ENCODE measurements around the gene CLEC1B. TPM values are rescaled to one million over a fixed set of nuclear protein-coding genes. Genes with fewer than 3 reads are reported as not detected.
"Not testable (repeated sequence)": the region's sequence is repeated elsewhere in the genome, so short reads cannot be mapped to it uniquely, and the experiment has no call there.

Gene CLEC1B
- total RNA-seq, 1 experiment from 2014 or later, result not detected

- POLR2A ChIA-PET, result interaction anchor here (0.6 to 1.6 kb wide), 4 partner anchors 11 to 1946 kb away, joined by 3 to 6 read pairs (median 5); no protein-coding TSS in a partner anchor
Measured at GRCh38 chr12:10027311-10027710, 28.4 kb upstream of the CLEC1B start.

GRCh38 chr12:10026666-10027065 lies 27.7 kb upstream of the CLEC1B start:
- Mint-ChIP-seq H3K4me1 (ENCODE audit: insufficient read depth, unreplicated experiment) (peaks cover 30% of the 10 kb centered on the region), H3K9me3 (ENCODE audit: unreplicated experiment) (peaks cover 14% of the 10 kb centered on the region)
- CTCF ChIA-PET, result interaction anchor here (1.1 to 1.5 kb wide), 2 partner anchors 30 to 113 kb away, joined by 3 to 6 read pairs; no protein-coding TSS in a partner anchor
- H3K27me3 Mint-ChIP-seq (ENCODE audit: insufficient read depth, unreplicated experiment); H3K36me3 Mint-ChIP-seq (ENCODE audit: insufficient read depth, unreplicated experiment); BruUV-seq (replicated peaks); H3K27ac Mint-ChIP-seq (ENCODE audit: low read depth, unreplicated experiment); H3K4me3 Mint-ChIP-seq (ENCODE audit: unreplicated experiment); DNase-seq (ENCODE audit: unreplicated experiment): not testable (repeated sequence)
- POLR2A ChIA-PET, result interaction anchor here (1.2 kb wide), 1 partner anchor 17 kb away, joined by 4 read pairs; no protein-coding TSS in a partner anchor
- intact Hi-C loops (cut with micrococcal nuclease), result loop anchor here (10.0 kb wide), 1 partner anchor 188 kb away; the partner anchor contains the start of gene GABARAPL1

More at GRCh38 chr12:10027311-10027710, 28.4 kb upstream of the CLEC1B start:
- no peak for DNase-seq (ENCODE audit: unreplicated experiment)
- intact Hi-C loops (cut with micrococcal nuclease), result loop anchor here (10.0 kb wide), 1 partner anchor 187 kb away; the partner anchor contains the start of gene GABARAPL1
- Mint-ChIP-seq H3K27ac (ENCODE audit: low read depth, unreplicated experiment) (peak overlapping the region; percentile 94), H3K4me1 (ENCODE audit: insufficient read depth, unreplicated experiment) (peaks cover 35% of the 10 kb centered on the region), H3K9me3 (ENCODE audit: unreplicated experiment) (peaks cover 14% of the 10 kb centered on the region), H3K36me3 (ENCODE audit: insufficient read depth, unreplicated experiment) (no peaks in the 10 kb centered on the region), H3K4me3 (ENCODE audit: unreplicated experiment) (peak overlapping the region; percentile 53), H3K27me3 (ENCODE audit: insufficient read depth, unreplicated experiment) (no peaks in the 10 kb centered on the region)
- no TSS peak for BruUV-seq (replicated peaks)
- CTCF ChIA-PET, result interaction anchor here (0.6 to 1.1 kb wide), 5 partner anchors 9 to 277 kb away, joined by 3 to 5 read pairs (median 3); partner anchors contain the start of gene CLEC12B
- no peak for TF ChIP-seq CTCF (IDR thresholded peaks at IDR 0.05; ENCODE audit: unreplicated experiment)

- no peak for DNase-seq (ENCODE audit: unreplicated experiment)
- no peak overlapping the region for H3K4me3 Mint-ChIP-seq (ENCODE audit: unreplicated experiment)
- ChIA-PET CTCF (interaction anchor here (1.2 to 1.5 kb wide), 2 partner anchors 15 to 115 kb away, joined by 3 to 6 read pairs; partner anchors contain the start of gene CLEC12B), POLR2A (interaction anchor here (1.2 kb wide), 1 partner anchor 15 kb away, joined by 4 read pairs; no protein-coding TSS in a partner anchor)
- H3K4me1 Mint-ChIP-seq (ENCODE audit: insufficient read depth, unreplicated experiment), result peaks cover 19% of the 10 kb centered on the region
- intact Hi-C loops (cut with micrococcal nuclease), result loop anchor here (10.0 kb wide), 1 partner anchor 190 kb away; the partner anchor contains the start of gene GABARAPL1
- peaks cover 8% of the 10 kb centered on the region for H3K9me3 Mint-ChIP-seq (ENCODE audit: unreplicated experiment)
- BruUV-seq (replicated peaks), result no TSS peak
- no peaks in the 10 kb centered on the region for H3K36me3 Mint-ChIP-seq (ENCODE audit: insufficient read depth, unreplicated experiment)
- TF ChIP-seq CTCF (IDR thresholded peaks at IDR 0.05; ENCODE audit: unreplicated experiment), result no peak
- no peak overlapping the region for H3K27ac Mint-ChIP-seq (ENCODE audit: low read depth, unreplicated experiment)
- no peaks in the 10 kb centered on the region for H3K27me3 Mint-ChIP-seq (ENCODE audit: insufficient read depth, unreplicated experiment)
Measured at GRCh38 chr12:10025236-10025635, 26.3 kb upstream of the CLEC1B start.

GRCh38 chr12:10021342-10021741 lies 22.4 kb upstream of the CLEC1B start:
- ChIA-PET CTCF (interaction anchor here (0.6 to 1.4 kb wide), 7 partner anchors 10 to 709 kb away, joined by 3 to 6 read pairs (median 3); partner anchors contain the start of gene CLEC12B), POLR2A (no interaction called here)
- intact Hi-C loops (cut with micrococcal nuclease), result loop anchor here (10.0 kb wide), 1 partner anchor 193 kb away; the partner anchor contains the start of gene GABARAPL1
- no peak for DNase-seq (ENCODE audit: unreplicated experiment)
- H3K4me1 Mint-ChIP-seq (ENCODE audit: insufficient read depth, unreplicated experiment), result peaks cover 8% of the 10 kb centered on the region
- no peak overlapping the region for H3K4me3 Mint-ChIP-seq (ENCODE audit: unreplicated experiment)
- no peaks in the 10 kb centered on the region for H3K9me3 Mint-ChIP-seq (ENCODE audit: unreplicated experiment)
- H3K27ac Mint-ChIP-seq (ENCODE audit: low read depth, unreplicated experiment), result no peak overlapping the region
- no TSS peak for BruUV-seq (replicated peaks)
- no peaks in the 10 kb centered on the region for H3K36me3 Mint-ChIP-seq (ENCODE audit: insufficient read depth, unreplicated experiment)
- no peaks in the 10 kb centered on the region for H3K27me3 Mint-ChIP-seq (ENCODE audit: insufficient read depth, unreplicated experiment)
- TF ChIP-seq CTCF (IDR thresholded peaks at IDR 0.05; ENCODE audit: unreplicated experiment), result no peak

Data from MCF 10A (cell line).